ENCODE results near the gene NOPCHAP1. TPM values are rescaled to one million over a fixed set of nuclear protein-coding genes. Genes with fewer than 3 reads are reported as not detected.

NOPCHAP1 gene
- total RNA-seq, 1 experiment from 2014 or later: 49.3 TPM

DNA sequence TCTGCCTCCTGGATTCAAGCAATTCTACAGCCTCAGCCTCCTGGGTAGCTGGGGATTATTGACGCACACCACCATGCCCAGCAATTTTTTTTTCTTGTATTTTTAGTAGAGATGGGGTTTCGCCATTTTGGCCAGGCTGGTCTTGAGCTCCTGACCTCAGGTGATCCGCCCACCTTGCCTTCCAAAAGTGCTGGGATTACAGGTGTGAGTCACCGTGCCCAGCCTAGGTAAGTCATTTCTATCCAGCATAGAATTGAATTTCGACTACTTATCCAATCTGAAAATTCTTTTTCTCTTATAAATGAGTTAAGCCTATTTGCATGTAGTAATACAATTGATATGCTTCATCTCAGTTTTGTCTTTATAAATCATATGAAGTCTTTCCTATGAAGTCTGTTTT, 12.9 kb upstream of the NOPCHAP1 start:
- Mint-ChIP-seq H3K36me3 (ENCODE audit: insufficient read depth in 1 of 3, low read depth in 3 of 3) (no peaks in the 10 kb centered on the region), H3K4me1 (no peaks in the 10 kb centered on the region), H3K27ac (no peak overlapping the region), H3K4me3 (no peak overlapping the region), H3K27me3 (ENCODE audit: low read depth) (no peaks in the 10 kb centered on the region; the same call in 1 of the 2 replicates), H3K9me3 (no peaks in the 10 kb centered on the region)
- H4K20me1 ChIP-seq (ENCODE audit: control insufficient read depth, insufficient read depth, insufficient read length): no peaks in the 10 kb centered on the region
- H3K79me2 ChIP-seq (ENCODE audit: insufficient read depth, low read length): no peaks in the 10 kb centered on the region
- no peak overlapping the region for H3K27ac ChIP-seq (ENCODE audit: insufficient read length, low read depth, low read length)
- no peak overlapping the region for H2BK20ac ChIP-seq (ENCODE audit: low read depth, low read length, poor library complexity, severe bottlenecking)
- H3K79me1 ChIP-seq (ENCODE audit: insufficient read depth, low read depth, low read length, poor library complexity, severe bottlenecking): no peaks in the 10 kb centered on the region
- H2BK12ac ChIP-seq (ENCODE audit: insufficient read length, low read depth, low read length): no peak overlapping the region
- H3K27me3 ChIP-seq (ENCODE audit: insufficient read depth, low read length): no peaks in the 10 kb centered on the region
- H3K14ac ChIP-seq (ENCODE audit: insufficient read depth, low read length): no peak overlapping the region
- H4K5ac ChIP-seq (ENCODE audit: insufficient read length, low read depth, low read length): no peak overlapping the region
- H3T11ph ChIP-seq (ENCODE audit: low read length): no peak overlapping the region
- no peaks in the 10 kb centered on the region for H3K9me3 ChIP-seq (ENCODE audit: control insufficient read depth, low read depth, low read length)
- H2AK5ac ChIP-seq (ENCODE audit: insufficient read length, low read length): no peak overlapping the region
- no peak overlapping the region for H3K23ac ChIP-seq (ENCODE audit: insufficient read length, low read depth, low read length)
- no peak overlapping the region for H4K8ac ChIP-seq (replicated peaks; ENCODE audit: insufficient read length, low read depth, low read length)
- no peak overlapping the region for H2BK120ac ChIP-seq (ENCODE audit: low read depth, low read length, poor library complexity, severe bottlenecking)
- no CpG with 5 or more reads among the region's 5 CpGs for WGBS (ENCODE audit: extremely low coverage, insufficient read length, low lambda C conversion rate)
- H3K9ac ChIP-seq (ENCODE audit: extremely low read depth, insufficient read length, low read length): no peak overlapping the region
- TF ChIP-seq, protein P1, sequence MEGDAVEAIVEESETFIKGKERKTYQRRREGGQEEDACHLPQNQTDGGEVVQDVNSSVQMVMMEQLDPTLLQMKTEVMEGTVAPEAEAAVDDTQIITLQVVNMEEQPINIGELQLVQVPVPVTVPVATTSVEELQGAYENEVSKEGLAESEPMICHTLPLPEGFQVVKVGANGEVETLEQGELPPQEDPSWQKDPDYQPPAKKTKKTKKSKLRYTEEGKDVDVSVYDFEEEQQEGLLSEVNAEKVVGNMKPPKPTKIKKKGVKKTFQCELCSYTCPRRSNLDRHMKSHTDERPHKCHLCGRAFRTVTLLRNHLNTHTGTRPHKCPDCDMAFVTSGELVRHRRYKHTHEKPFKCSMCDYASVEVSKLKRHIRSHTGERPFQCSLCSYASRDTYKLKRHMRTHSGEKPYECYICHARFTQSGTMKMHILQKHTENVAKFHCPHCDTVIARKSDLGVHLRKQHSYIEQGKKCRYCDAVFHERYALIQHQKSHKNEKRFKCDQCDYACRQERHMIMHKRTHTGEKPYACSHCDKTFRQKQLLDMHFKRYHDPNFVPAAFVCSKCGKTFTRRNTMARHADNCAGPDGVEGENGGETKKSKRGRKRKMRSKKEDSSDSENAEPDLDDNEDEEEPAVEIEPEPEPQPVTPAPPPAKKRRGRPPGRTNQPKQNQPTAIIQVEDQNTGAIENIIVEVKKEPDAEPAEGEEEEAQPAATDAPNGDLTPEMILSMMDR (conservative IDR thresholded peaks at IDR 0.05): no peak
- H3K4ac ChIP-seq (ENCODE audit: low read depth, low read length): no peak overlapping the region
- H4K91ac ChIP-seq (ENCODE audit: insufficient read length, low read depth, low read length): no peak overlapping the region
- peaks cover 3% of the 10 kb centered on the region for H3K23me2 ChIP-seq (ENCODE audit: insufficient read length, low read depth, low read length, poor library complexity, severe bottlenecking)
- DNase-seq: no peak
- H2BK5ac ChIP-seq (ENCODE audit: insufficient read length, low read length): no peak overlapping the region
- H3K56ac ChIP-seq (ENCODE audit: insufficient read length, low read depth, low read length): no peak overlapping the region
- H3K4me1 ChIP-seq (ENCODE audit: insufficient read depth, low read length): no peaks in the 10 kb centered on the region
- no peak overlapping the region for H2AFZ ChIP-seq (ENCODE audit: low read length)
- H3K4me2 ChIP-seq (ENCODE audit: insufficient read depth, insufficient read length, low read length): no peak overlapping the region
- H3K18ac ChIP-seq (ENCODE audit: insufficient read length, low read depth, low read length): no peak overlapping the region
- H2BK15ac ChIP-seq (ENCODE audit: low read depth, low read length): no peak overlapping the region

All from H9 (cell line).